Cardiac septum (tissue), 1 donor: ENCODE measurements around the gene DCDC2C. TPM values are rescaled to one million over a fixed set of nuclear protein-coding genes. Genes with fewer than 3 reads are reported as not detected.

ENCODE experiments used
- DNase-seq: peaks from one replicate; pipeline ENCODE4 v3.0.0-alpha.2; 2020; ENCODE audit warnings: low spot score
- intact Hi-C: fragments of 100-400 bp; cut with DNase I; formaldehyde crosslinking; loops from one replicate; pipeline ENCODE4 v1.14.0; 2022
- total RNA-seq: library from RNA; stranded (reverse); fragmentation: NEBNext Ultra II Directional; extraction: Animal tissue kit (Norgen Biotek cat#: 25700); gene quantifications from one replicate; pipeline ENCODE4 v1.2.1, GENCODE V29; 2021
- donor health status: DM: no; HTN: no; CAD: no.

Gene DCDC2C
- total RNA-seq, 1 donor from 2014 or later = not detected

DNA sequence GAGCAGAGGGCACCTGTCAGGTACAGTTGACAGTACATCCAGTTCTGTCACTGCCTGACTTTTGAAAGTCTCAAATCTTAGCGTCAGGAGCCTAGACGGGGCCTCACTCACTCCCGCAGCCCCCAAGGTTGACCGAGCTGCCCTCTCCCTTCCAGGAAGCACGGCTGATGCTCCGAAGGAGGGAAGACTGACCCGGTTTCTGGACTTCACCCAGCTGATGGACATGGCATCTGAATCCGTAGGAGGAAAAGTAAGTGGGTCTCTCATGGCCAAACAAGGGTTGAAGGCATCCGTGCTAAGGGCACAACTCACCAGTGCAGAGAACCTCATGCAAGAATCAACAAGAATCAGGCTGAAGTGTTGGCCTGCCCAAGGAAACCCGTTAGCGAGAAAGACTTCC, 32.4 kb upstream of the DCDC2C start:
- intact Hi-C loops = no loop called here
- no peak for DNase-seq

DNA sequence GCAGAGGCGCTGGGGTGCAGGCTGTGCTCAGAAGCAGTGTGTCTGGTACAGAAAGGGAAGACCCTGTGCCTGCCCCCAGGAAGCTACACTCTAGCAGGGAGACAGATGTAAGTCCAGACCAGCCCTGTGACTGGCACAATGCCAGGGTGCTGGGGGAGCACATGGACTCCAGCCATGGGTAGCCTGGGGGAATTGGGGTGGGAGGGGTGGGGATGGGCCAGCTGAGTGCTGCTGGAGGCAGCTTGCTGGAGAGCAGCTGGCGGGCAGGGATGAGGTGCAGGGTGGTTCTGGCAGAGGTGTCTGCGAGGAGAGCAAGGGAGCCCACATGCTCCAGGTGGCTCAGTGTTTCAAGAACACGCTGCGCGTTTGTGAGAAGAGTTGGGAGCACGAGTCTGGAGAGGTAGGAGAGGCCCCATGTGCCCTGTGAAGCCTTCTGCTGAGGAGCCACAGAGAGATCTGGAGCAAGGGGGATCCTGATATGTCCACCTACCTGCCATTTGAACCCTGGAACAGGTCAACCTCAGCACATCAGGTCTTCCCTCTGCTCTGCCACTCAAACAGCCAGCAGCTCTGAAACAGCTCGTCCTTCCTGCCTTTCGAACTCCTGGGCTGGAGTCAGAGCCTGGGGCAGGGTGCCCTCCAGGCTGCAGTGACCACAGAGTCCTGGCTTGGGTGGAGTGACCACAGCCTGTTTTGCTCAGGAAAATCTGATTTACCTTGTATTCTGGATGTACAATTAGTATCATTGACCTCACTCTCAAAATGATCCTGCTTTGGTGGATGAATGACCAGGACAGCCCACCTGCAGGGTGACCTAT, 30.3 kb upstream of the DCDC2C start:
- intact Hi-C loops = no loop called here
- no peak for DNase-seq

DNA sequence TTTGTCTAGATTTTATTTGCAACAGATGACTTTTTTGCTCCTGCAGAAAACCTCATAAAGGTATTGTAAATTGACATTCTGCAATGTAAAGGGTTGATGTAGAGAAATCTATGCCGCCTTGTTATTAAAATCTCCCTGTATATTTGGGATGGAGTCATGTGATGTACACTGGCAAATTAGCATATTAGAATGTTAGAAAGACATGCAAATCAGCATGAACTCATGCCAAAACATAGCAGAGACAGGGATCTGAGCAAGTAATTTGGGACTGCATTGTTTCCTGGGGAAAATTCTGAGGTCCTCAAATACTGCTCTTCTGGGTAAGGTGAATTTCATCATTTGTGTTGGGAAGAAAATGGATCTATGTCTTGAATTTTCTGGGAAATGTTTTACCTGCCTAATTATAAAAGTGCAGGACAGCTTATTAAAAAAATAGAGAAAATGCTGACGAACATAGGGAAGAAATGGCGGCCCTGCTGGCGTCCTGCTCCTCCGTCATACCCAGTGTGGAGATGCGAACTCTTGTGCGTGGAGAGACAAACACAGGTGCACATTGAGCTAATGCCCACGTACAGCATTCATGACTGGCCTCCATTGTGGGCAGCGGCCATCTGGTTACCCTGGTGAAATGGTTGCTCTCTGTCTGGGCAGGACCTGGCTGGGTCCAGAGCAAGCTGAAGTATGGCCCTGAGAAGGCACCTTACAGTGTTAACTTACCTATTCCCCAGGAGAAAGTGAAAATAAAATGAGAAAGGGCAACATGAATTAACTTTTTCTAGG, 29.1 kb upstream of the DCDC2C start:
- intact Hi-C loops = no loop called here
- no peak for DNase-seq

- DNase-seq = no peak
- intact Hi-C loops = no loop called here
These were observed 27.7 kb upstream of the DCDC2C start for GRCh38 chr2:3675687-3676086.

GRCh38 chr2:3677436-3677835, 25.9 kb upstream of the DCDC2C start:
- no peak for DNase-seq
- intact Hi-C loops = no loop called here

DNA sequence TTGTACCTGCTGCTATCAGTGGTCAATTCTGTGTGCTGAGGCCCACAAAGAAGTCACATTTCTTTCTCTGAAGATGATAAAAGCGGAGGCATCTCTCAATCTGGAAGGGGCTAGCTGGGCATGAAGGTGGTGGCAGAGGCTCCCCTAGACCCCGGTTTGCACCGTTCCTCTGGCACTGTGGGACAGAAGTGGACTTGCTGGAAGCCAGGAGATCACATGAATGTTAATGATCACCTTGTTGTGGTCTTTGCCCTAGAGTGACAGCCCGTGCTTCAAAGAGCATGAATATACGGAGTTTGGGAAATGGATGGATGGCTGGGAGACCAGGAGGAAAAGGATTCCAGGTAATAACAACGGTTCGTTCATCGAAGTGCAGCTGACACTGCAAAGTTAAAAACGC, 25.2 kb upstream of the DCDC2C start:
- intact Hi-C loops = no loop called here
- no peak for DNase-seq

DNA sequence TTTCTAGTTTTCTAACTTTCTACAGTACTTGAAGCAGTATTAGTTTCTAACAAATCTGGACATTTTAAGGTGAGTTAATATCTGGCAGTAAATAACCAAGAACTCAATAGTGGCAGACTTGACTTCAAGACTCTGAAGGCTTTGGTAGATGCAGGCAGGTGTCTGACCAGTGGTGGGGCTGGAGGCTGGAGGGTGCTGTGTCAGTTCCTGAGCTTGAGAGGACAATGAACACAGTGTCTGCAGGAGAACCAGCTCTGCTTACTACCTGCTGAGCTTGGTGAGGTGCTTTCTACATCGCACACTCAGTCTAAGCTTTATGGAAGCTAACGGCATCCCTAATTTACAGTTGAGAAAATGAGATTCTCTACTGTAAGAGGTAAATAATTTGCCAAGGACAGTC, 24.2 kb upstream of the DCDC2C start:
- intact Hi-C loops = no loop called here
- no peak for DNase-seq

GRCh38 chr2:3679616-3680393, 23.6 kb upstream of the DCDC2C start:
- intact Hi-C loops = no loop called here
- DNase-seq = no peak

- intact Hi-C loops = no loop called here
- no peak for DNase-seq
These were observed 22.6 kb upstream of the DCDC2C start for GRCh38 chr2:3680548-3681345.

DNA sequence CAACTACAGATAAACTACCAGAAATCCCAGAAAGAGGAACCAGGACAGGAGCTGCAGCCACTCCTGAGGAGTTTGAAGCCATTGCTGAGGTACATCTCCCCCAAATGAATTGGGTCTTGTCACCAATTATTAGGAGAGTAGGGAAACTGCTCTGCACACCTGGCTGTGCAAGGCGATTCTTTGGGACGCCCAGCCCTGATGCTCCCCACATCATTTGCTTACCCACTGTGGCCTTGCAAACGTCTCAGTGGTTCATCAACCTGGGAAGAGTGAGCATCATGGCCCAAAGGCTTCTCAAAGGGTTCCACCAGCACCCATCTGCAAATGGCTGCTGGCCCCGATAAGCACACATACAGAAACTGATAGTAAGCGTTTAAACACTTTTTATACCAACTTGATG, 21.8 kb upstream of the DCDC2C start:
- DNase-seq = no peak
- intact Hi-C loops = no loop called here

DNA sequence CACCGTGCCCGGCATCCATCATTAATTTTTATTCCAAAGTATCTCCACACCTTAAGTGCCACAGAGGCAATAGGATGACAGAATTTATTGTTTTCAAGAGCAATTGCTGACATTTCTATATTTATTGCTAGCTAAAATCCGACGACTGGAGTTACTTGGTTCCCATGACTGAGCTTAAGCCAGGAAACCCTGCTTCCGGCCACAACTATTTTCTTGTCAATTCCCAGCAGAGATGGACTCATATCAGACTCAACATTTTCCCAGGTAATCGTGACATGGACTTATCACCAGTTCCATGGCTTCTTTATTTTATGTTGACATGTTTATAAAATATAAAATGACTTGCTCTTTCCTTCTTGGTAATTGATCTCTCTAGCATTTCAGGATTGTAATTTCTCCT, 20.6 kb upstream of the DCDC2C start:
- no peak for DNase-seq
- intact Hi-C loops = no loop called here

GRCh38 chr2:3683748-3684454, 19.5 kb upstream of the DCDC2C start:
- intact Hi-C loops = no loop called here
- DNase-seq = no peak

GRCh38 chr2:3689998-3690748, 13.2 kb upstream of the DCDC2C start:
- intact Hi-C loops = no loop called here
- DNase-seq = no peak

GRCh38 chr2:3692375-3692774, 11.0 kb upstream of the DCDC2C start:
- DNase-seq = no peak
- intact Hi-C loops = no loop called here

DNA sequence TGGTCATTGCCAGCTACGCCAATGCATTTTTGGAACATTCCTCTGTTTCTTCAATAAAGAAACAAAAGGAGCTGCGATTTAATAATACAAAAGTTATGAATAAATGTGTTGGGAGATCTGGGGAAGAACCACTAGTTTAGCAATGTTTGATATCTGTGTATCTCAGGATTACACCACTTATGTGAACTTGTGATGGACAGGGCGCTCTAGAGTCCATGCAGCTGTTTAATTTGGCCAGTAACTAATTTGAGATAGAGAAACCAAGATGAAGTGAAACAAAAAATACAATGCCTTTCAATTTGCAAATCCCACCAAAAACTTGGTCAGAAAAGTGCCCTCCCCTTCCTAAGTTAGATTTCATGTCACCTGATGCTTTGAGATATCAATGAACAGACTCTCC, 6.8 kb upstream of the DCDC2C start:
- intact Hi-C loops = no loop called here
- DNase-seq = no peak

DNA sequence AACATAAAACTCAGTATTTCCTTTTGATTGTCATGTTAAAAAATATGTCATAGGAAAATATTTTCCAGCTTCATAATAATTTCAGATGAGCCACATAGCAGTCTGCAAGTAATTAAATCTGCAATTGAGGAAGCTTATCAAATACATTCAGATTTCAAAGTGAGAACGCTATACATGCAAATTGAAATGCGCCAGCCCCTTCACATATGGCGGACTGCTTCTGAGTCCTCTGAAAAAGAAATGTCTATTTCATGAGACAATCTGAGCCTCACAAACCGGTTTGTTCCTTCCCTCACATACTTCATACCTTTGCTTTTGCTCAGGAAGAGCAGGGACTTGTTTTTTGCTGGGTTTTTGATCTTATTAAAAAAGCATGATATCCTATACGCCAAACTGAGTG, 2.3 kb upstream of the DCDC2C start:
- no peak for DNase-seq
- intact Hi-C loops = no loop called here

GRCh38 chr2:3703757-3704355, 481 bp downstream of the DCDC2C start:
- no peak for DNase-seq
- intact Hi-C loops = no loop called here

DNA sequence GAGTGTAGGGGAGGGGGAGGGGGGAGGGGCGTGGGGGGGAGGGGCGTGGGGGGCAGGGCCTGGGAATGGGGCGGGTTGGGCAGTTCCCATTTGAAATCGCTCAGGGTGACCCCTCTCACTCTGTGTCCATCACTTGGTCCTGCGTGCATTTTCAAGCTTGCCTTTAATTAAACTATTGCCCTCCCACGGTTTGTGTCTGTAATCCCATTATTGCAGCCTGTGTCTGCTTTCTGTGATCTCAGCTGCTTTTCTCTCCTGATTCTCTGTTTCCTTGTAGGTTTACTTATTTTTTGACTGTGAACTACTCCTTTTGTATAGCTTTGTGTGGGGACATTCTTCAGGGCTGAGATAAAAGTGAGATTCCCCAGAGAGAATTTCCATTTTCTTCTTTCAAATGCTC, 1.3 kb downstream of the DCDC2C start:
- intact Hi-C loops = no loop called here
- no peak for DNase-seq
